DND-41 (cell line): ENCODE data around the gene IQCC.

Experiments
- EZH2 ChIP-seq: IDR thresholded peaks from 3 replicates; pipeline ENCODE4 v1.6.1; 2012; ENCODE audit warnings: borderline replicate concordance, low read depth, mild to moderate bottlenecking, moderate library complexity, low read length, inconsistent platforms; ENCODE audit not compliant: severe bottlenecking
- TF ChIP-seq, protein P1 (sequence below): IDR thresholded peaks from 2 replicates; pipeline ENCODE4 v1.5.1; 2012; ENCODE audit warnings: borderline replicate concordance, low read length, moderate library complexity, mild to moderate bottlenecking; ENCODE audit not compliant: poor library complexity, severe bottlenecking; ENCODE audit errors: extremely low read depth

DNA sequence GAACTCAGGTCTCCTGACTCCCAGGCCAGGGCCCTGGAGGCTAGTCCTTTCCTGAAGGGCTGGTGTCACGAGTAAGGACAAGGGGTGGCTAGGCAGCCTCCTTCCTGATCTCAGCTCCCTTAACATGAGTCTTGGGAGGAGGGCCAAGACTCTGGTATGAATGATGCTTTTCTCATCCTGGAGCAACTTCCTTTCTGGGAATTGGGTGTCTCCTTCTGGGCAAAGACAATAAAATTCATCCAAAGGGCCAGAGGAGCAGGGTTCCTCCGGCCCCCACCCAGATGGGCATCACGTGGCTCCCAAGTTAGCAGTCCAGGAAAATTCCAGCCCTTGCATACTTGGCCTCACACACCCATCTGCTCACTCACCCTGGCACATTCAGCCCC, 41.4 kb downstream of the IQCC start, which contains the start of gene FAM167B:
- TF ChIP-seq, protein P1, sequence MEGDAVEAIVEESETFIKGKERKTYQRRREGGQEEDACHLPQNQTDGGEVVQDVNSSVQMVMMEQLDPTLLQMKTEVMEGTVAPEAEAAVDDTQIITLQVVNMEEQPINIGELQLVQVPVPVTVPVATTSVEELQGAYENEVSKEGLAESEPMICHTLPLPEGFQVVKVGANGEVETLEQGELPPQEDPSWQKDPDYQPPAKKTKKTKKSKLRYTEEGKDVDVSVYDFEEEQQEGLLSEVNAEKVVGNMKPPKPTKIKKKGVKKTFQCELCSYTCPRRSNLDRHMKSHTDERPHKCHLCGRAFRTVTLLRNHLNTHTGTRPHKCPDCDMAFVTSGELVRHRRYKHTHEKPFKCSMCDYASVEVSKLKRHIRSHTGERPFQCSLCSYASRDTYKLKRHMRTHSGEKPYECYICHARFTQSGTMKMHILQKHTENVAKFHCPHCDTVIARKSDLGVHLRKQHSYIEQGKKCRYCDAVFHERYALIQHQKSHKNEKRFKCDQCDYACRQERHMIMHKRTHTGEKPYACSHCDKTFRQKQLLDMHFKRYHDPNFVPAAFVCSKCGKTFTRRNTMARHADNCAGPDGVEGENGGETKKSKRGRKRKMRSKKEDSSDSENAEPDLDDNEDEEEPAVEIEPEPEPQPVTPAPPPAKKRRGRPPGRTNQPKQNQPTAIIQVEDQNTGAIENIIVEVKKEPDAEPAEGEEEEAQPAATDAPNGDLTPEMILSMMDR = no peak
- no peak for TF ChIP-seq EZH2
